Lower leg skin (tissue), 4 donors: ENCODE measurements around the gene RYR2. TPM values are rescaled to one million over a fixed set of nuclear protein-coding genes. Genes with fewer than 3 reads are reported as not detected.

Source experiments
- DNase-seq, 2 donors: peaks; one replicate each; pipeline ENCODE4 v3.0.0-alpha.2; 2019; ENCODE audit warnings: low spot score in 2 of 2
- H3K4me3 ChIP-seq: fragments of 200-600 bp; sonication (generic); 2 replicates; pipeline ENCODE4 v1.5.1; 2017; ENCODE audit warnings: mild to moderate bottlenecking, low read depth; ENCODE audit not compliant: poor library complexity, severe bottlenecking
- POLR2A ChIP-seq, 2 donors: fragments of 450-650 bp; IDR thresholded peaks; one replicate each; pipeline ENCODE4 v1.6.1; 2016 to 2017; ENCODE audit warnings: antibody characterized with exemption in 2 of 2, mild to moderate bottlenecking in 1 of 2, moderate library complexity in 1 of 2
- WGBS, 2 donors: methylation state at CpG; one replicate each; pipeline ENCODE4 v1.1.5; 2018; 5-methylcytosine and 5-hydroxymethylcytosine counted together
- intact Hi-C: fragments of 100-400 bp; cut with DNase I; formaldehyde crosslinking; loops from one replicate; pipeline ENCODE4 v1.15.0; 2023; ENCODE audit warnings: low total_unique reads
- total RNA-seq, 4 donors: library from RNA; depleted of rRNA; stranded (reverse); fragments of >200 nt; gene quantifications; one replicate each; pipeline ENCODE4 v1.1.0, GENCODE V29; 2016
- TF ChIP-seq, protein P1 (sequence below), 3 donors: fragments of 450-650 bp; IDR thresholded peaks; one replicate each; pipeline ENCODE4 v1.5.1; 2016; ENCODE audit warnings: antibody characterized with exemption in 3 of 3, mild to moderate bottlenecking in 3 of 3, moderate library complexity in 2 of 3

Gene RYR2
- total RNA-seq, 4 donors from 2014 or later = 0.19 to 0.97 (median 0.66) TPM

- DNase-seq = no peak
- no peak for TF ChIP-seq POLR2A (IDR thresholded peaks at IDR 0.05)
- TF ChIP-seq, protein P1, sequence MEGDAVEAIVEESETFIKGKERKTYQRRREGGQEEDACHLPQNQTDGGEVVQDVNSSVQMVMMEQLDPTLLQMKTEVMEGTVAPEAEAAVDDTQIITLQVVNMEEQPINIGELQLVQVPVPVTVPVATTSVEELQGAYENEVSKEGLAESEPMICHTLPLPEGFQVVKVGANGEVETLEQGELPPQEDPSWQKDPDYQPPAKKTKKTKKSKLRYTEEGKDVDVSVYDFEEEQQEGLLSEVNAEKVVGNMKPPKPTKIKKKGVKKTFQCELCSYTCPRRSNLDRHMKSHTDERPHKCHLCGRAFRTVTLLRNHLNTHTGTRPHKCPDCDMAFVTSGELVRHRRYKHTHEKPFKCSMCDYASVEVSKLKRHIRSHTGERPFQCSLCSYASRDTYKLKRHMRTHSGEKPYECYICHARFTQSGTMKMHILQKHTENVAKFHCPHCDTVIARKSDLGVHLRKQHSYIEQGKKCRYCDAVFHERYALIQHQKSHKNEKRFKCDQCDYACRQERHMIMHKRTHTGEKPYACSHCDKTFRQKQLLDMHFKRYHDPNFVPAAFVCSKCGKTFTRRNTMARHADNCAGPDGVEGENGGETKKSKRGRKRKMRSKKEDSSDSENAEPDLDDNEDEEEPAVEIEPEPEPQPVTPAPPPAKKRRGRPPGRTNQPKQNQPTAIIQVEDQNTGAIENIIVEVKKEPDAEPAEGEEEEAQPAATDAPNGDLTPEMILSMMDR (IDR thresholded peaks at IDR 0.05) = no peak
- WGBS, 2 donors = 91% methylated on average over 3 of the region's 3 CpGs
- H3K4me3 ChIP-seq = no peak overlapping the region
- intact Hi-C loops = no loop called here
These were observed 49.7 kb downstream of the RYR2 start for GRCh38 chr1:237091691-237092090.

GRCh38 chr1:237093691-237094090 is 51.7 kb downstream of the RYR2 start:
- no peak for DNase-seq
- H3K4me3 ChIP-seq = no peak overlapping the region
- TF ChIP-seq, protein P1 (IDR thresholded peaks at IDR 0.05) = no peak
- TF ChIP-seq POLR2A (IDR thresholded peaks at IDR 0.05) = no peak
- intact Hi-C loops = no loop called here
- WGBS, 2 donors = 81 to 82% methylated on average over 12 of the region's 12 CpGs

DNA sequence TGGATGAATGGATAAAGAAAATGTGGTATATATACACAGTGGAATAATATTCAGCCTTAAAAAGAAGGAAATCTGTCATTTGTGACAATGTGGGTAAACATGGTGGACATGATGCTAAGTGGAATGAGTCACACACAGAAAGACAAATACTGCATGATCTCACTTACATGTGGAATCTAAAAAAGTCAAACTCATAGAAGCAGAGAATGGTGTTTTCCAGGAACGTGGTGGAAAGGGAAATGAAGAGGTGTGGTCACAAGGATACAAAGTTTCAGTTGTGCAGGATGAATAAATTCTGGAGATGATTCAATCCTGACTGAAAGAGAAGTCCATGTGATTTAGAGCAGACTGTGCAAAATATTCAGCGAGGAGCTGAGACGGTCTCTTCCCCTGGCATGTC is 56.6 kb downstream of the RYR2 start:
- WGBS, 2 donors = 48 to 60% methylated on average over 3 of the region's 3 CpGs
- TF ChIP-seq POLR2A (IDR thresholded peaks at IDR 0.05) = no peak
- TF ChIP-seq, protein P1 (IDR thresholded peaks at IDR 0.05) = no peak
- H3K4me3 ChIP-seq = no peak overlapping the region
- intact Hi-C loops = no loop called here
- DNase-seq = no peak

DNA sequence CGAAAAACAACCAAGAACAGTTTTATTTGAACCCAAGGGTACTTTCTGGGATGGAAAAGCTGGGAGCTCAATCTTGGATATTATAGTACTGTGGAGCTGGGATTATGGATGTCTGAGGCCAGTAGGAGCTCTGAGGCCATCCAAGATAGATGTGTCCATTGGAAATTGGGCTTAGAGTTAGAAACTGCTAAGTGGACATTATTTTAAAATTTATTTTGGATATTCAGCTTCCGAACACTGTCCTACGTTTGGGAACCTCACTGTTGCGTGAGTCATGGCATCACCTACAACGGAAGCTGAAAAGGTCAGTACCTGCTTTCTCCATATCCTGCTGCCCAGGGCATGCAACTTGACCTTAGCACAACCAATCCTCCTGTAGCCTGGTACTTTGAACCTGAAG is 61.0 kb downstream of the RYR2 start:
- no peak for TF ChIP-seq POLR2A (IDR thresholded peaks at IDR 0.05)
- TF ChIP-seq, protein P1 (IDR thresholded peaks at IDR 0.05) = no peak
- 91 to 94% methylated on average over 5 of the region's 5 CpGs for WGBS, 2 donors
- H3K4me3 ChIP-seq = no peak overlapping the region
- intact Hi-C loops = no loop called here
- no peak for DNase-seq

DNA sequence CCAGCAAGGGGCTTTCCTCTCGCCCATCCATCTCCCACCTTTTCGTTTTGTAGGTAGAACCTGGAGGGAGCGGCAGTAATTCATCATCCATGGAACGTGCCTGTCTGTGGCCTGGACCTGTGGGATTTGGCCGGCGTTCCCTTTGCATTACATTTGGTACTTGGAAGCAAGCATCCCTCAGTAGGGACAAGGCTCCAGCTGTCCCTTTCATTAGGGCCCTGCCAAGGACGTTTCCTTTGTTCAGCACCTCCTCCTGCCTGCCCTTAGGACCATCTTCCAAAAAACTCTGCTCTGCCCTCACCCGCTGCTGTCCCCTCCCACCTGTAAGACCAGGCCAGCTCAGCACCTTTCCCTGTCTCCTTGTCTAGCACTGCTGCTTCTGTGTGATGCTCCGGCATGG is 62.1 kb downstream of the RYR2 start:
- TF ChIP-seq, protein P1 (IDR thresholded peaks at IDR 0.05) = no peak
- WGBS, 2 donors = 87 to 89% methylated on average over 9 of the region's 9 CpGs
- intact Hi-C loops = no loop called here
- H3K4me3 ChIP-seq = no peak overlapping the region
- DNase-seq = no peak

GRCh38 chr1:237105826-237106225 is 63.8 kb downstream of the RYR2 start:
- intact Hi-C loops = no loop called here
- DNase-seq = no peak
- H3K4me3 ChIP-seq = no peak overlapping the region
- 60 to 63% methylated on average over 3 to 5 of the region's 5 CpGs for WGBS, 2 donors
- no peak for TF ChIP-seq POLR2A (IDR thresholded peaks at IDR 0.05)
- TF ChIP-seq, protein P1 (IDR thresholded peaks at IDR 0.05) = no peak
